ENCODE measurements around the gene RASGRP2. TPM values are rescaled to one million over a fixed set of nuclear protein-coding genes. Genes with fewer than 3 reads are reported as not detected.

The RASGRP2 gene
- total RNA-seq, 4 donors from 2014 or later: 0.64 to 7.6 (median 3.9) TPM

GRCh38 chr11:64723907-64724862, 19.8 kb downstream of the RASGRP2 start:
- H3K4me3 ChIP-seq: no peak overlapping the region
- TF ChIP-seq CTCF (IDR thresholded peaks at IDR 0.05) (no peak), EP300 (IDR thresholded peaks at IDR 0.05) (no peak), POLR2AphosphoS5 (IDR thresholded peaks at IDR 0.05) (no peak), POLR2A (IDR thresholded peaks at IDR 0.05) (no peak)

GRCh38 chr11:64723117-64723906, 20.6 kb downstream of the RASGRP2 start, which contains the start of gene NRXN2:
Gene NRXN2, minus strand, starts transcription at chr11:64723197. Its CDS starts 9,498 bp downstream, at chr11:64713699.
- Histone ChIP-seq H3K27ac (no peak within 1 kb of the TSS), H3K36me3 (no peaks in the 10 kb centered on the region), H3K4me3 (peak within 1 kb of the TSS; percentile 60), H3K9me3 (no peaks in the 10 kb centered on the region), H3K27me3 (peaks cover 49% of the 10 kb centered on the region), H3K4me1 (peaks cover 8% of the 10 kb centered on the region)
- WGBS: 4% methylated on average over 14 of the region's 66 CpGs
- TF ChIP-seq CTCF (IDR thresholded peaks at IDR 0.05) (peak; percentile 78 to 94), EP300 (IDR thresholded peaks at IDR 0.05) (no peak)
- no peak for DNase-seq (ENCODE audit: low spot score in 2 of 2)

More at GRCh38 chr11:64723907-64724862, 19.8 kb downstream of the RASGRP2 start:
- WGBS: 63% methylated on average over 7 of the region's 9 CpGs
- Histone ChIP-seq H3K9me3 (no peaks in the 10 kb centered on the region), H3K27me3 (peaks cover 40% of the 10 kb centered on the region), H3K36me3 (no peaks in the 10 kb centered on the region), H3K27ac (no peak overlapping the region), H3K4me1 (peaks cover 8% of the 10 kb centered on the region)
- no peak for DNase-seq (ENCODE audit: low spot score in 2 of 2)

GRCh38 chr11:64722141-64723065, 21.5 kb downstream of the RASGRP2 start:
- Histone ChIP-seq H3K4me3 (no peak overlapping the region), H3K9me3 (no peaks in the 10 kb centered on the region), H3K4me1 (peaks cover 8% of the 10 kb centered on the region), H3K27me3 (peaks cover 58% of the 10 kb centered on the region), H3K27ac (no peak overlapping the region), H3K36me3 (no peaks in the 10 kb centered on the region)
- no peak for DNase-seq (ENCODE audit: low spot score in 2 of 2)
- 10% methylated on average over 24 of the region's 36 CpGs for WGBS
- TF ChIP-seq EP300 (IDR thresholded peaks at IDR 0.05) (no peak), CTCF (IDR thresholded peaks at IDR 0.05) (no peak), POLR2AphosphoS5 (IDR thresholded peaks at IDR 0.05) (no peak), POLR2A (IDR thresholded peaks at IDR 0.05) (no peak)

- Histone ChIP-seq H3K4me3 (no peak overlapping the region), H3K9me3 (no peaks in the 10 kb centered on the region), H3K4me1 (peaks cover 8% of the 10 kb centered on the region), H3K27me3 (peaks cover 69% of the 10 kb centered on the region), H3K27ac (no peak overlapping the region), H3K36me3 (no peaks in the 10 kb centered on the region)
- WGBS: 100% methylated on average over 1 of the region's 3 CpGs
- TF ChIP-seq POLR2A (IDR thresholded peaks at IDR 0.05): no peak
- TF ChIP-seq CTCF (IDR thresholded peaks at IDR 0.05): no peak
- no peak for TF ChIP-seq POLR2AphosphoS5 (IDR thresholded peaks at IDR 0.05)
- no peak for TF ChIP-seq EP300 (IDR thresholded peaks at IDR 0.05)
- DNase-seq (ENCODE audit: low spot score in 2 of 2): no peak
Measured at GRCh38 chr11:64721359-64721699, 22.6 kb downstream of the RASGRP2 start.
